Activated CD8-positive, alpha-beta T cell treated with anti-CD3 and anti-CD28 coated beads for 36 hours (primary cell): ENCODE results near the gene DTNBP1. TPM values are rescaled to one million over a fixed set of nuclear protein-coding genes. Genes with fewer than 3 reads are reported as not detected.

ENCODE experiments used
- ATAC-seq: fragments of 200-7000 bp; cut with Tn5 transposase; one replicate; pipeline ENCODE4 v1.10.0; 2021; ENCODE audit warnings: mild to moderate bottlenecking, moderate library complexity
- CTCF ChIA-PET: fragments of 350-600 bp; sonication (Branson Sonifier 250); formaldehyde crosslinking; loops from one replicate; lab custom pipeline; 2021; ENCODE audit warnings: antibody characterized with exemption; lab: Charles Lee
- POLR2A ChIA-PET: fragments of 350-600 bp; sonication (Branson Sonifier 250); formaldehyde crosslinking; loops from one replicate; lab custom pipeline; 2021; ENCODE audit warnings: antibody characterized with exemption; lab: Charles Lee
- DNase-seq: peaks from one replicate; pipeline ENCODE4 v3.0.0-alpha.2; 2020
- H3K27ac Mint-ChIP-seq: one replicate; pipeline ENCODE4 v1.8.0; 2021; ENCODE audit warnings: mild to moderate bottlenecking, mixed read lengths
- H3K27me3 Mint-ChIP-seq: one replicate; pipeline ENCODE4 v1.8.0; 2021; ENCODE audit warnings: mixed read lengths
- H3K36me3 Mint-ChIP-seq: one replicate; pipeline ENCODE4 v1.8.0; 2021; ENCODE audit warnings: low read depth, mixed read lengths
- H3K4me1 Mint-ChIP-seq: one replicate; pipeline ENCODE4 v1.8.0; 2021; ENCODE audit warnings: low read depth, mixed read lengths
- H3K4me3 Mint-ChIP-seq: one replicate; pipeline ENCODE4 v1.8.0; 2021; ENCODE audit warnings: mild to moderate bottlenecking, moderate library complexity, mixed read lengths
- H3K9me3 Mint-ChIP-seq: one replicate; pipeline ENCODE4 v1.8.0; 2021; ENCODE audit warnings: mixed read lengths
- CTCF ChIP-seq: fragments of 200-600 bp; IDR thresholded peaks from one replicate; pipeline ENCODE4 v1.8.0; 2022; ENCODE audit warnings: antibody characterized with exemption, mild to moderate bottlenecking
- intact Hi-C: fragments of 100-400 bp; cut with micrococcal nuclease; formaldehyde crosslinking; loops from one replicate; pipeline ENCODE4 v1.10.0; 2022
- total RNA-seq, 2 experiments: library from RNA; stranded (reverse); gene quantifications; one replicate each; pipeline ENCODE4 v1.2.3, GENCODE V29; 2021

DTNBP1 gene
- total RNA-seq, 2 experiments from 2014 or later: 12.6 to 14.6 TPM

DNA sequence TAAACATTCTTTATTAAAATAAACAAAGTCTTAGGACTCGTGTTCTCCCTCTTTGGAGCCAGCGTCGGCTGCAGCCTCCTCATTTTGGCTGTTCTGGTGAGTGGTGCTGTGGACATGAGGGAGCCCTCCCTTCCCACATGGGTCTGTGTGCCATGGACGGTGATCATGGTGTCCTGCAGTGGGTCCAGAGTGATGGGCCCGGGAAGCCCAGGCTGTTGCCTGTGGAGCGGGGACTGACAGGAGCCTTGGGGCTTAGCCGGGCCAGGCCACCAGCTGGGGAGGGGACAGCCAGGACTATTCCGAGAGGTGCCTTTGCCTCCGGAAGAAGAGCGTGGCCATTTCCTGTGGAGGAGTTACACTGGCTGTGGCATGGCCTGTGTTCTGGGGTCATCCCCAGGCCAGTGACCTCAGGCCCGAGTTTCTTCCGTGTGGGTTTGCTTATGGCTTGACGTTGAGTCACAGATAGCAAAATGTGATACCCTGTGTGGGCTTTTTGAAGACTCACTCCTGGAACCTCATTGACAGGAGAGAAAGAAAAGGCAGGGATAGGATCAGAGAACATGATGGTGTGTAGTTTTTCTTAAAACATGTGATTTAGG lies 153.4 kb downstream of the DTNBP1 start:
- Mint-ChIP-seq H3K4me3 (no peak overlapping the region), H3K9me3 (no peaks in the 10 kb centered on the region), H3K27me3 (no peaks in the 10 kb centered on the region), H3K36me3 (peaks cover 47% of the 10 kb centered on the region), H3K4me1 (no peaks in the 10 kb centered on the region), H3K27ac (peak overlapping the region; percentile 55)
- CTCF ChIA-PET: no interaction called here
- intact Hi-C loops: no loop called here
- no peak for TF ChIP-seq CTCF
- DNase-seq (no peak), ATAC-seq (no peak)
- POLR2A ChIA-PET: no interaction called here

DNA sequence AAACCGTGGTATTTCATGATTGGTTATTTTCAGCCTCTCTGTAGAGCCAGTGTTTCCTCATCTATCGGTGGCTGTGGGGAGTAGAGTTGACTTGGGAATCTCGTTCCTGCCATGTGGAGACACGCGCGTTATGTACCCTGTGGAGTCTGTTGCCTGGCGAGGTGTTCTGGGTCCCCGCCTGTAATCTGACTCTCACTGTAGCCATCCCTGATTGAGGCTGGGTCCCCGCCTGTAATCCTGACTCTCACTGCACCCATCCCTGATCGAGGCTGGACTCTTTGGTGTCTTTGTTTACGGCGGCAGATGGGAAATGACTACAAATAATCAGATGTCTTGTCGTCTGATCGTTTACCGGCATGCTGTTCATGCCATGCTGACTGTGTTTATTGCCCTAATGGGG lies 153.9 kb downstream of the DTNBP1 start:
- ATAC-seq (no peak), DNase-seq (no peak)
- Mint-ChIP-seq H3K27ac (no peak overlapping the region), H3K4me1 (no peaks in the 10 kb centered on the region), H3K4me3 (no peak overlapping the region), H3K9me3 (no peaks in the 10 kb centered on the region), H3K36me3 (peaks cover 44% of the 10 kb centered on the region), H3K27me3 (no peaks in the 10 kb centered on the region)
- no peak for TF ChIP-seq CTCF
- POLR2A ChIA-PET: no interaction called here
- intact Hi-C loops: no loop called here
- CTCF ChIA-PET: no interaction called here

- intact Hi-C loops: no loop called here
- peak overlapping the region; percentile 8 for H3K27ac Mint-ChIP-seq
- H3K9me3 Mint-ChIP-seq: no peaks in the 10 kb centered on the region
- POLR2A ChIA-PET: no interaction called here
- CTCF ChIA-PET: no interaction called here
- no peak for TF ChIP-seq CTCF
- ATAC-seq (no peak), DNase-seq (no peak)
- peaks cover 43% of the 10 kb centered on the region for H3K36me3 Mint-ChIP-seq
- no peaks in the 10 kb centered on the region for H3K4me1 Mint-ChIP-seq
- no peaks in the 10 kb centered on the region for H3K27me3 Mint-ChIP-seq
- H3K4me3 Mint-ChIP-seq: no peak overlapping the region
Observed at GRCh38 chr6:15508441-15508871, 154.4 kb downstream of the DTNBP1 start.

DNA sequence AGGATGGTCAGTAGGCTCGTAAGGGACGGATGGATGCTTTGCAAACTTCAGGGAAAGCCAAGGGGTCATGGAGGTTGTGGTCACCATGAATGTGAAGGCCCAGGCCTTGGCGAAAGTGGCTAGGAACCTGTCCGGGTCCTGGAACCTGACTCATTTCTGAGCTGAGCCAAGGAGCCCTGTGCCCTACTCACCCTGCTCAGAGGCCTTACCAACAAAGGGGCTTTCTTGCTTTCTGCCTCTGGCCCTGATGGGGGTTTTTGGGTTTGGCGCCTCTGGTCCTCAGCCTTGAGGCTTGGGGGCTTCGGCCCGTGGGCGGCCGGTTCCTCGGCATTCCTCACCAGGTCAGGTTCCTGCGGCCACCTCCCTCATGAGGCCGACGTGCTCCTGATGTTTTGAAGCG lies 155.1 kb downstream of the DTNBP1 start:
- Mint-ChIP-seq H3K36me3 (peaks cover 43% of the 10 kb centered on the region), H3K9me3 (no peaks in the 10 kb centered on the region), H3K27ac (no peak overlapping the region), H3K4me1 (no peaks in the 10 kb centered on the region), H3K4me3 (no peak overlapping the region), H3K27me3 (no peaks in the 10 kb centered on the region)
- ChIA-PET CTCF (no interaction called here), POLR2A (interaction anchor here (0.6 to 0.8 kb wide), 2 partner anchors 1359 to 1459 kb away, joined by 3 to 4 read pairs; no protein-coding TSS in a partner anchor)
- ATAC-seq (no peak), DNase-seq (no peak)
- intact Hi-C loops: no loop called here
- TF ChIP-seq CTCF: no peak

DNA sequence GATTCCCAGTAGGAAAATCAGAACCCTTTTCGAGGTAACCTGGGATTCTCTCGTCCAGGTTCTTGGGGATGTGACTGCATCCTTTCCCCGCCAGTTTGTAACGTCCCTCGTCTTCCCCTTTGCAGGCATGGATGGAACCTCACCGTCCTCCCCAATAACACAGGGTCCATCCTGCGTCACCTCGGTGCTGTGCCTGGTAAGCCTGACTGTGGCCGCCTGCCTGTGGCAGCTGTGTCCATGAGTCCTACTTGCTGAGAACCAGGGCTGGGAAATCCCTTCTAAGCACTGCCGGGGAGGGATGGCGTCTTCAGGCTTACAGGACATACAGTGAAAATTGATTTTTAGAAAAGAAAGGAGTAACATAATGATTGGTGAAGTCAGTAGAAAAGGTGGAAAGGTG lies 155.6 kb downstream of the DTNBP1 start:
- no peak for ATAC-seq
- POLR2A ChIA-PET: interaction anchor here (0.8 kb wide), 1 partner anchor 1460 kb away, joined by 4 read pairs; no protein-coding TSS in a partner anchor
- TF ChIP-seq CTCF: no peak
- intact Hi-C loops: no loop called here
- Mint-ChIP-seq H3K4me3 (no peak overlapping the region), H3K27ac (peak overlapping the region; percentile 49), H3K27me3 (no peaks in the 10 kb centered on the region), H3K9me3 (no peaks in the 10 kb centered on the region), H3K36me3 (peaks cover 38% of the 10 kb centered on the region), H3K4me1 (no peaks in the 10 kb centered on the region)
- CTCF ChIA-PET: no interaction called here
- no peak for DNase-seq
